Calu3 (cell line): Measurements from ENCODE around the gene SMIM24. TPM values are rescaled to one million over a fixed set of nuclear protein-coding genes. Genes with fewer than 3 reads are reported as not detected.

ENCODE experiments used
- BruUV-seq: library from RNA; stranded (reverse); fragments of 400-500 nt; replicated peaks from 2 replicates; lab custom pipeline; 2021; lab: Mats Ljungman, UMichigan
- CTCF ChIA-PET: fragments of 300-600 bp; sonication (Branson Sonifier 250); formaldehyde crosslinking; loops from one replicate; lab custom pipeline; 2022; ENCODE audit warnings: antibody characterized with exemption; lab: Charles Lee
- DNase-seq: peaks from one replicate; pipeline ENCODE4 v3.0.0; 2022
- H3K27ac Mint-ChIP-seq: one replicate; pipeline ENCODE4 v1.8.0; 2022; ENCODE audit warnings: mixed read lengths; ENCODE audit not compliant: unreplicated experiment
- H3K27me3 Mint-ChIP-seq: one replicate; pipeline ENCODE4 v1.8.0; 2022; ENCODE audit warnings: mixed read lengths; ENCODE audit not compliant: unreplicated experiment
- H3K36me3 Mint-ChIP-seq: one replicate; pipeline ENCODE4 v1.8.0; 2022; ENCODE audit warnings: mild to moderate bottlenecking, moderate library complexity, mixed read lengths; ENCODE audit not compliant: insufficient read depth, unreplicated experiment
- H3K4me1 Mint-ChIP-seq: one replicate; pipeline ENCODE4 v1.8.0; 2022; ENCODE audit warnings: mild to moderate bottlenecking, low read depth, mixed read lengths; ENCODE audit not compliant: unreplicated experiment
- H3K4me3 Mint-ChIP-seq: one replicate; pipeline ENCODE4 v1.8.0; 2022; ENCODE audit warnings: mild to moderate bottlenecking, low read depth, moderate library complexity, mixed read lengths; ENCODE audit not compliant: unreplicated experiment
- H3K9me3 Mint-ChIP-seq: one replicate; pipeline ENCODE4 v1.8.0; 2022; ENCODE audit warnings: low read depth, mixed read lengths; ENCODE audit not compliant: unreplicated experiment
- CTCF ChIP-seq: fragments of 200-600 bp; IDR thresholded peaks from one replicate; pipeline ENCODE4 v1.8.0; 2022; ENCODE audit warnings: antibody characterized with exemption; ENCODE audit not compliant: unreplicated experiment
- intact Hi-C: fragments of 100-400 bp; cut with micrococcal nuclease; formaldehyde crosslinking; loops from one replicate; pipeline ENCODE4 v1.10.0; 2022; ENCODE audit not compliant: unreplicated experiment
- total RNA-seq: library from RNA; stranded (reverse); gene quantifications from 2 replicates; pipeline ENCODE4 v1.2.3, GENCODE V29; 2022

SMIM24 gene
- total RNA-seq, 1 experiment from 2014 or later, result 1.5 TPM

GRCh38 chr19:3500429-3501101 is 20.2 kb upstream of the SMIM24 start, which contains the start of gene DOHH:
Gene DOHH (minus strand): TSS chr19:3500674. CDS start chr19:3496814, 3,860 bp downstream.
- no peaks in the 10 kb centered on the region for H3K9me3 Mint-ChIP-seq
- no peaks in the 10 kb centered on the region for H3K27me3 Mint-ChIP-seq
- H3K36me3 Mint-ChIP-seq, result peaks cover 25% of the 10 kb centered on the region
- no peak for TF ChIP-seq CTCF
- H3K4me3 Mint-ChIP-seq, result peak within 1 kb of the TSS; percentile 92
- H3K4me1 Mint-ChIP-seq, result no peaks in the 10 kb centered on the region
- intact Hi-C loops, result no loop called here
- BruUV-seq, result no TSS peak
- CTCF ChIA-PET, result interaction anchor here (0.5 to 1.2 kb wide), 4 partner anchors 15 to 210 kb away, joined by 3 to 9 read pairs (median 3); no protein-coding TSS in a partner anchor
- peak; percentile 90 for DNase-seq
- H3K27ac Mint-ChIP-seq, result peak within 1 kb of the TSS; percentile 99

- TSS peak; percentile 63 for BruUV-seq
- CTCF ChIA-PET, result interaction anchor here (1.0 to 1.2 kb wide), 2 partner anchors 15 kb away, joined by 3 read pairs; no protein-coding TSS in a partner anchor
- peak overlapping the region; percentile 92 for H3K4me3 Mint-ChIP-seq
Observed at GRCh38 chr19:3499738-3500428, 19.6 kb upstream of the SMIM24 start.

GRCh38 chr19:3497757-3498520 is 17.6 kb upstream of the SMIM24 start:
- no peaks in the 10 kb centered on the region for H3K9me3 Mint-ChIP-seq
- intact Hi-C loops, result no loop called here
- no TSS peak for BruUV-seq
- no peak for DNase-seq
- no peaks in the 10 kb centered on the region for H3K27me3 Mint-ChIP-seq
- H3K27ac Mint-ChIP-seq, result no peak overlapping the region
- CTCF ChIA-PET, result no interaction called here
- no peak overlapping the region for H3K4me3 Mint-ChIP-seq
- H3K4me1 Mint-ChIP-seq, result no peaks in the 10 kb centered on the region
- no peak for TF ChIP-seq CTCF
- peaks cover 34% of the 10 kb centered on the region for H3K36me3 Mint-ChIP-seq

More at GRCh38 chr19:3499738-3500428, 19.6 kb upstream of the SMIM24 start:
- H3K36me3 Mint-ChIP-seq, result peaks cover 28% of the 10 kb centered on the region
- no peaks in the 10 kb centered on the region for H3K9me3 Mint-ChIP-seq
- no peaks in the 10 kb centered on the region for H3K27me3 Mint-ChIP-seq
- no peaks in the 10 kb centered on the region for H3K4me1 Mint-ChIP-seq
- H3K27ac Mint-ChIP-seq, result peak overlapping the region; percentile 99
- TF ChIP-seq CTCF, result no peak
- intact Hi-C loops, result no loop called here
- DNase-seq, result no peak
